GM21381 (cell line): ENCODE measurements around the gene RAB37.

Experiments
- ATAC-seq: cut with Tn5 transposase; IDR thresholded peaks from one replicate; pipeline ENCODE4 v1.9.1; 2021; ENCODE audit warnings: mild to moderate bottlenecking, moderate library complexity; ENCODE audit not compliant: unreplicated experiment

Gene RAB37

GRCh38 chr17:74744714-74745547 lies 7.9 kb downstream of the RAB37 start:
- ATAC-seq, result no peak

GRCh38 chr17:74745548-74746177 lies 8.6 kb downstream of the RAB37 start:
- ATAC-seq, result no peak

GRCh38 chr17:74746376-74746775 lies 9.3 kb downstream of the RAB37 start:
- no peak for ATAC-seq

DNA sequence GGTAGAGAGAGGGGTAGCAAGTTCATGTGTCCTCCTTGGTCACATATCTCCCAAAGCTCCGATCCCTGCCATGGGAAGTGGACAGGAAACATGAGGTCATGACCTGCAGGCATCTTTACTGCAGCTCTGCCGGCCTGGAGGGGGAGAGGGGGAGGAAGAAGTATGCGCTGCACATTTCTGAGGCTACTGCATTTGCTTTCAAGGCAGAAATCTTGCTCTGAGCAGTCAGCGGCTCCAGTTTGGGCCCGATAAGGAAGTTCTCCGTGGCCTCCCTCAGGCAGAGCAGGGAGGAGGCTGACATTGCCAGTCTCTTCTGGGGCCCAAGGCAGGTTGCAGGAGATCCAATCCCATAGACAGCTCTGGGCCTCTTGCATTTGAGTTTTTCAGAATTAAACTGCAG lies 9.9 kb downstream of the RAB37 start:
- no peak for ATAC-seq

DNA sequence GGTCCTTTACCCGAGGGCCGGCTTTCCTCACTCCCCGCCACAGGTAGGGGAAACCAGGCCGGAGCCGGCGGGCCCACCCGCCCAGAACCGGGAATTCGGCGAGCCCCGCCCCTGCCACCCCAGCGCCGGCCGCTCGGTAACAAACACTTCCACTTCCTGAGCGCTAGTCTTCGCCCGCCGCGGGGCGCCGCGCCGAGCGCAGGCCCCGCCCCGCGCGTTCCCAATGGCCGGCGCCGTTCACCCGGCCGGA lies 11.1 kb downstream of the RAB37 start:
- no peak for ATAC-seq

DNA sequence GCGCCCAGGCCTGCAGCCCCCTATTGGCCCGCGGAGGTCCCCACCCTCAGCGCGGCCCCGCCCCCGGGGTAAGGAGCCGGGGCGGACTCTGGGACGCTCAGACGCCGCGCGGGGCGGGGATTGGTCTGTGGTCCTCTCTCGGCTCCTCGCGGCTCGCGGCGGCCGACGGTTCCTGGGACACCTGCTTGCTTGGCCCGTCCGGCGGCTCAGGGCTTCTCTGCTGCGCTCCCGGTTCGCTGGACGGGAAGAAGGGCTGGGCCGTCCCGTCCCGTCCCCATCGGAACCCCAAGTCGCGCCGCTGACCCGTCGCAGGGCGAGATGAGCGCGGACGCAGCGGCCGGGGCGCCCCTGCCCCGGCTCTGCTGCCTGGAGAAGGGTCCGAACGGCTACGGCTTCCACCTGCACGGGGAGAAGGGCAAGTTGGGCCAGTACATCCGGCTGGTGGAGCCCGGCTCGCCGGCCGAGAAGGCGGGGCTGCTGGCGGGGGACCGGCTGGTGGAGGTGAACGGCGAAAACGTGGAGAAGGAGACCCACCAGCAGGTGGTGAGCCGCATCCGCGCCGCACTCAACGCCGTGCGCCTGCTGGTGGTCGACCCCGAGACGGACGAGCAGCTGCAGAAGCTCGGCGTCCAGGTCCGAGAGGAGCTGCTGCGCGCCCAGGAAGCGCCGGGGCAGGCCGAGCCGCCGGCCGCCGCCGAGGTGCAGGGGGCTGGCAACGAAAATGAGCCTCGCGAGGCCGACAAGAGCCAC lies 11.6 kb downstream of the RAB37 start, which contains the start of gene NHERF1:
NHERF1 (plus strand) TSS at position 100 of the 750 bp plus-strand sequence; CDS start at position 319, 219 bp downstream.
- ATAC-seq, result peak; percentile 88

DNA sequence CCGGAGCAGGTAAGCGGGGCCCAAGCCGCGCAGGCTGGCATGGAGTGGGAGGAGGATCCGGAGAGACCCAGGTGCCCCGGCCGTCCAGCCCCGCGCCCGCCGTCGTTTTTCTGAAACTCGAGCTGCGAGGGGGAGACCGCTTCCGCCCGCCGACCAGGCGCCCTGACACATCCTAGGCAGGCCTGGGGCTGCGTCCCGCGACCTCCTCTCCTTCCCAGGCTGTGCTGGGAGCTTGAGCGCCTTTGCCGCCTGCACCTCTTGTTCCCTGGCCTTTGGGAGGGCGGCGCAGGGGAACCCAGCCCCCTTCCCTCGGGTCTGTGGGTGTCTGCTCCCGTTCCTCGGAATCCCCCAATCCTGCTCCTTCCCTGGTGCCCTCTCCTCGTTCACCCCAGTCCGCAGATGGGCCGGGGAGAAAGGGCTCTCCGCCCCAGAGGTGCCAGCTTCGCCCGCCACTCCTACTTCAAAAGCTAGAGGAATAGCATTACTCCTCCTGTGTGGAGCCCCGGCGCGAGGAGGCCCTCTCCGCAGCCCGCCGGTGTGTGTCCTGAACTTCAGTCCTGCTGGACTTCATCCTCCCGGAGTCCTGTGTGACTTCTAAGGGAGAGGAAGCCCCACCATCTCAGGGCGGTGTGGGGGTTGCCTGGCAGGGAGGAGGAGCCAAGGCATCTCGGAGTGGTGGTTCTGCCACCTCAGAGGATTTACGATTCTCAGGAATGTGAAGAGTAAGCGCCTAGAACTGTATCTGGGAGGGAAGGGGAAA lies 12.4 kb downstream of the RAB37 start:
- no peak for ATAC-seq

- no peak for ATAC-seq
These were observed 12.9 kb downstream of the RAB37 start for GRCh38 chr17:74750039-74750326.

- no peak for ATAC-seq
These were observed 13.4 kb downstream of the RAB37 start for GRCh38 chr17:74750327-74751069.

- no peak for ATAC-seq
These were observed 15.4 kb downstream of the RAB37 start for GRCh38 chr17:74752415-74752814.

DNA sequence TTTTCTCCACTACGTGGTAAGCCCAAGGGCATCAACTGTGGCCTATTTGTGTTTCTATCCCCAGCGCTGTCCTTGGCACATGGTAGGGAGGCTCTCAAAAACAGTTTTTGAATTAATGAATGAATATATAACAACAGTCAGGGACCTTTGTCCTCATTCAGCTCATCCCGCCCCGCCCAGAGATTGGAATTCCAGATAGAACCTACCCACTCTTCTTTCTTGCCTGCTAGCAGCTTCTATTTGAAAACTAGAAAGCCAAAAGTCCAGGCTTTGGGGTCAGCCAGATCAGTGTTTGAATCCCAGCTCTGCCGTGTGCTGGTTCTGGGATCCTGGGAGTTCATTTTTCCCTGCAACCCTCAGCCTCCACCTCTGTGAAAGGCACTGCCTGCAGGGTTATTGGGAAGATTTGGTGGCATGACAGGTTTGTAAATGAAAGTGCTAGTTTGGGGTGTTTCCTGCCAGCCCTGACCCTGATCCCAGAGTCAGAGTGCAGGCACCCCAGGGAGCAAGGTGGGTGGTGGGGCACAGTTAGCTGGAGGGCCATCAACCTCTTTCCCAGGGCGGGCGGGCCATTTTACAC lies 15.9 kb downstream of the RAB37 start:
- ATAC-seq, result no peak

DNA sequence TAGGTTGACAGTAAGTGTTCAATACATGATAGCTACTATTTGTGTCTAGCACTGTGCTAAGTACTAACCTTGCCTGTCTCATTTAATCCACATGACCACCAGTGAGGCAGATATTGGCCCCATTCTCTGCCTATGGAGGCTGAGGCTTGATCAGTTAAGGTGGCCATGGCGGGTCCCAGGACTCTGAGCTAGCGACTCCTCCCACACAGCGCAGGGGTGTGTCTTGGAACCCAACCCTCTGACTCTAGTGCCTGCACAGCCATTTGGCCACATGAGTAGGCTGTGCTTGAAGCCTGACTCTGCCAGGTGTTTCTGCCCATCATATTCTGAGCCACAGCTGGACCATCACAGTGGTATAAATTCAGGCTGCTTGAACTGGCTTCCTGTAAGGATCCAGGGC lies 17.8 kb downstream of the RAB37 start:
- ATAC-seq, result no peak

DNA sequence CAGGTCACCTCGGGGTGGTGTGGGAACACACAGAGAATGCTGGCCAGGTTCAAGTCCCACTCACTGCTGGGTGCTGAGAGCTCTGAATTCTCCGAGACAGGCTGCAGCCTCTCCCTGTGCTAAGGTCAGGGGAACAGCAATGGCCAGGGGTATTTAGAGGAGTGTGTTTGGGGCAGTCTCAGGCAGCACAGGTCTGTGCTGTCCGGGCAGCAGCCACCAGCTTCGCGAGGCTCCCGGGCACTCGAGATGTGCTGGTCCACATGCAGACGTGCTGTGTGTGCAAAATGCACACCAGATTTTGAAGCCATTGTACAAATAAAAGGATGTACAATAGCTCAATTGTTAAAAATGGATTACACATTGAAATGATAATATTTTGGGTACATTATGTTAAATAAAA lies 18.5 kb downstream of the RAB37 start:
- ATAC-seq, result no peak

DNA sequence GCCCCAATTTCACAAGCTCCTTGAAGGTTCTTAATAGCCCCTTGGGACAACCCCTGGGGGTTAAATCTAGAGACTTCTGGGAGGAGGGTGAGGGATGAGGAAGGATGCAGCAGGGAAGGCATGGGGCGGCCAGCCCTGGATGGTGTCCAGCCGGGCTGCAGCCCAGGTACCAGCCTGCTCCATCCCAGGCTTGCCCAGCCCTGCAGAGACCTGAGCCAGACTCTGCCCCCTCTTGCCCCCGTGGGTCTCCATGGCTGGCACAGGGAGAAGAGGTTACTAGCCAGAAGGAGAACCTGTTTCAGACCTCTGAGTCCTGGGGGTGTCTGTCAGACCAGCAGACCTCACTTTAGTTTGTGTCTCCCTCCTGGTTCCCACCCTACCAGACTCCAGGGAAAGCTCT lies 19.8 kb downstream of the RAB37 start:
- no peak for ATAC-seq

DNA sequence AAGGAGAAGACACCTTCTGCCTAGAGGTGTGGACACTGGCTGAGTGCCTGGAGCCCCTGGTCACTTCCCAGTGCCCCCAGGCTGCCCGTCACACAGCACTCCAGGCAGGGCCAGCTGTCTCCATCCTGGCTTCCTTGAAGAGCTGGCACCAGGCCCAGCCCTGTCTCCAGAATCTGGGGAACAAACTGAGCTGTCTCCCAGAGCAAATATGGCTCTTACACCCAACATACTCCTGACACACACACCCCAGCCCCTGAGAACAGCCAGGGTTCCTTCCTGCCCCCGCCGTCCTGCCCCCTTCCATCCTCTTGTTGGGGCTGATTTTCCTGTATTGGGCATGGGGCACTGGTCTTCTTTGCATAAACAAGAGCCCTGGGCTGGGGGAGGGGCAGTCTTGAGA lies 20.4 kb downstream of the RAB37 start:
- no peak for ATAC-seq

DNA sequence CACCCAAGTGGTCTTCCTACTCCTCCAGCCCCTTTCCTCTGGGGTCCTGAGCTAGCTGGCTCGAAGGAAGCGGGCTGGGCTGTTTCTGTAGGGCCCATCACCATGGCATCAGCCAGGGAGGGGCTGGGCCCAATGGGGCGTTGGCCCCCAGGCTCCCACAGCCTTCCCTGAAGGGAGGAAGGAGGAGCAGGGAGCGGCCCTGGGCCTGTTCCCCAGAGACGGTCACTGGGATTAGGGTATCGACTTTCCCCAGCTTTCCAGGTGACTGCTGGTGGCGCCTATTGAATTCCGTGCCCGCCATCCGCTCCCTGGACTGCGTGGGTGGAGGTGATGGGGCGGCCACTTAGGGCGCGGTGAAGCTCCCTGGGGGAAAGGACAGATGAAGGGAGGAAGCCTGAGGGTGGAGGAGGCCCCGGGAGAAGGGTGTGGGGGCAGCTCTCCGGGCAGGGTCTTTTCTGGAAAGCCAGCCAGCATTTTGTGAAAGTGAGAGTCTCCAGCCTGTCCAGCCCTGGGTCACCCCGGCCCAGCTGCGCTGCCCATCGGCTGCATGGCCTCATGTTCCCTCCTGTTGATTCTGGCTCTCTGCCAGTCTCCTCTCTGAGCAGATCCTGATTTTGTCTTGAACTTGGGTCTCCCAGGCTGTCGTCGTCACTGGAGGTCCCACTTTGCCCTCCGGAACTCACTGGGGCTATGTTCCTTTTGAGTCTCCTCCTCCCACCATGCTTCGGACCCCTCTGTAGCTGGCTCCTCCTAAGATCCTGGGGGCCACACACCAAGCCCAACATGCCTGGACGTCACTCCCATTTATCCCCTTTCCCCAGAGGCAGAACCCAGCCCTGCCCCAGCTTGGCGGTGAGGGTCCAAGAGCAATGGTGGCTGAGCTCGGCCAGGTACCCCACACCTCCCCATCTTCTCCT lies 21.1 kb downstream of the RAB37 start:
- ATAC-seq, result no peak

DNA sequence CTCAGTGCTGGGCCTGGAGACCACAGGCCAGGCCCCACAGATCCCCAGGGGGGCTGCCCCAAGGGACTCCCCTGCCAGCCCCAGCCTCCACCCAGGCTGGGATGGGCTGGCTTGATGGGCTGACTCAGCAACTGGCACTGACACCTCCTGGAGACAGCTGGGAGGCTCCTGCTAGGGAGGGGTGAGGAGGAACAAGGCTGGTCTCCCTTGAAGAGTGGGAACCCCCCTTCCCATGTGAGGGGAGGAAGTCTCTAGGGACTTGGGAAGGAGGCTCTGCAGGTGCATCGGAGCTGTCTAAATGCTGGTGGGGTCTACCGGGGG lies 21.8 kb downstream of the RAB37 start:
- ATAC-seq, result no peak

DNA sequence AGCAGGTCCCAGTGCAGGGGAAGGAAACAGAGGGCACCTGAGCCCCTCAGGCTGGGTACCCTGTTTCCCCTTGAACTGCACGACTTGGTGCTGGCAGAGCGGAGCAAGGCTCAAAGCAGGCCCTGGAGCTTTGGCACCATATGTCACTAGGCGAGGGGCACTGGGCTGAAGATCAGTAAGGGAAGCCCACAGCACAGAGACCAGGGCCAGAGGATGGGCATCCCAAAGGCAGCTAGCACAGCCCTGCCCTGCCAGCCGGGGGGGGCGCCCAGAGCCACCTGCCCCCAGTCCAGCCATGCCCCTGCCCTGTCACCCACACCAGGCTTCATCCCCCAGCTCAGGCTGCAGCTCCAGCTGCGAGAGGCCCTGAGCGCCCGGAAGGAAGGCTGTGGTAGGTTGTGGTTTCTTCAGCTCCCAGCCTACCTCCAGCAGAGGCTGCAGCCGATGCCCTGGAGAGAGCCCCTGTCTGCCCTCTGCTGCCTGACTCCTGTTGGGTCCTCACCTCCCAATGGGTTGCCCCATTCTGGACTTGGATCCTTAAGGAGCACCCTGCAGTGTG lies 22.3 kb downstream of the RAB37 start:
- ATAC-seq, result peak; percentile 80

DNA sequence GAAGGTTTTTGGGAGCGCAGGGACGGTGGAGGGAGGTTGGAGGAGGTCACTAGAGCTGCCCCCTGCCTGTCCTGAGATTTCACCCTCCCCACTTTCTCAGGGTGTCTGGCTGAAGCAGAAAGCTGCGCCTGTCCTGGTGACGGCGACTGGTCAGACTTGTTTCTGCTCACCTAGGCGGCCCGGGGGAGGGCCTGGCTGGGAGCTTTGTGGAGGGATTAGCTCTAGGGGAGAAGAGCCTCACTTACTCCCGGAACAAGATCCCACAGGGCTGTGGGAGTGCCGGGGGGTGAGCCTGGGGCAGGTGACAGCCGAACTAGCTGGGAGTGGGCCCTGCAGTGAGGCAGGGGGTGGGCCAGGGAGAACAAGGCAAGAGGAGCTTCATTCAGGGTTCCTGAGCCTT lies 22.9 kb downstream of the RAB37 start:
- no peak for ATAC-seq
